Renal pelvis (tissue), 4 donors: ENCODE results near the gene CACNA1E. TPM values are rescaled to one million over a fixed set of nuclear protein-coding genes. Genes with fewer than 3 reads are reported as not detected.

Experiments used
- DNase-seq: peaks from one replicate; pipeline ENCODE4 v3.0.0-alpha.2; 2013
- polyA plus RNA-seq, 3 donors: library from polyadenylated mRNA; unstranded; fragments of 120-200 nt; gene quantifications; one replicate each; pipeline ENCODE4 v1.2.1, GENCODE V29; 2013; ENCODE audit not compliant: insufficient read length in 3 of 3

Gene CACNA1E
- polyA plus RNA-seq, 3 donors: 0.53 to 0.76 (median 0.66) TPM

GRCh38 chr1:181583598-181583997 is 100.3 kb downstream of the CACNA1E start:
- DNase-seq: peak; percentile 15

GRCh38 chr1:181587870-181588438 is 104.6 kb downstream of the CACNA1E start:
- no peak for DNase-seq

- DNase-seq: no peak
Measured at GRCh38 chr1:181588631-181589030, 105.3 kb downstream of the CACNA1E start.

GRCh38 chr1:181592255-181592859 is 109.0 kb downstream of the CACNA1E start:
- no peak for DNase-seq

GRCh38 chr1:181593042-181593441 is 109.7 kb downstream of the CACNA1E start:
- no peak for DNase-seq

DNA sequence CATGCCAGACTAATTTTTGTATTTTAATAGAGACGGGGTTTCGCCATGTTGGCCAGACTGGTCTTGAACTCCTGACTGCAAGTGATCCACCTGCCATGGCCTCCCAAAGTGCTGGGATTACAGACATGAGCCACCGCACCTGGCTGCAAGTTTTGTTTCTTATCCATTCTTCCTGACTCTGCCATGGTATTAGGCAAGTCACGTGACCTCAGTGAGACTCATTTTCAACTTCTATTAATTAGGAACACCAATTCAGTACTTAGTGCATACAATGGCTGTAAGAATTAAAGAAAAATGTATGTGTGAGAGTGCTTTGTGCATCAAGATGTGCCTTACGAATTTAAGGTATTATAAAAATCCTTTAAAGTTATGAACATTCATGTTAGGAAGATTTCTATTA is 111.2 kb downstream of the CACNA1E start:
- DNase-seq: no peak

- DNase-seq: no peak
Measured at GRCh38 chr1:181595234-181595633, 111.9 kb downstream of the CACNA1E start.

DNA sequence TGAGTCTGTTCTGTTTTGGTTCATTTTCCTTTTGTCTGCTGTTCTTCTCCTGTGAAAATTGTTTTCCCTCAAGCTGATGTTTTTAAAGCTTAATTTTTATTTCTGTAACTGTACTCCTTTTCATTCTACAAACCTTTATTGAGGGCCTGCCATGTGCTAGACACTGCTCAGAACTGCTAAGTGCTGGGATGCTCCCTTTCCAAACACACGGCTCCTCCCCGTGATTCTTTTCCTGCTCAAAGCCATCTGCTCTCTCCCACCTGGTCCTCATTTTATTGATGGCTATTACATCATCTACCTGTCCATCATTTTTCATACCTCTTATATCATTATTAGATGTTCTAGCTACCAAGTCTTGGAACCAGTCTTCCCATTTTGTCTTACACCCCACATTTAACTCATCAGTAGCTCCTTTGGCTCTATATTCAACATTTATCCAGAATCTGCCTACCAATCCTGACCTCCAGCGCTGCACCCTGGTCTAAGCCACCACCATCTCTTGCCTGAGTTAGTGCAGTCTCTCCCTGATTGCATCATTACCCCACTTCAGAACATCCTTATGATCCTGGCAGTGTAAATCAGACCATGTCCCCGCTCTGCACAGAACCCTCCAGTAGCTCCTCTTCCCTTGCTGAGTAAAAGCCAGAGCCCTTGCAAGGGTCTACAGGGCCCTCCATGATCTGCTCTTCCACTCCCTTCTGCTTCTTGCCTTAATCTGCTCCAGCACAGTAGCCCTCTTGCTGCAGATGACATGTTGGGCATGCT is 118.1 kb downstream of the CACNA1E start:
- DNase-seq: no peak

- no peak for DNase-seq
Measured at GRCh38 chr1:181603735-181604410, 120.6 kb downstream of the CACNA1E start.

DNA sequence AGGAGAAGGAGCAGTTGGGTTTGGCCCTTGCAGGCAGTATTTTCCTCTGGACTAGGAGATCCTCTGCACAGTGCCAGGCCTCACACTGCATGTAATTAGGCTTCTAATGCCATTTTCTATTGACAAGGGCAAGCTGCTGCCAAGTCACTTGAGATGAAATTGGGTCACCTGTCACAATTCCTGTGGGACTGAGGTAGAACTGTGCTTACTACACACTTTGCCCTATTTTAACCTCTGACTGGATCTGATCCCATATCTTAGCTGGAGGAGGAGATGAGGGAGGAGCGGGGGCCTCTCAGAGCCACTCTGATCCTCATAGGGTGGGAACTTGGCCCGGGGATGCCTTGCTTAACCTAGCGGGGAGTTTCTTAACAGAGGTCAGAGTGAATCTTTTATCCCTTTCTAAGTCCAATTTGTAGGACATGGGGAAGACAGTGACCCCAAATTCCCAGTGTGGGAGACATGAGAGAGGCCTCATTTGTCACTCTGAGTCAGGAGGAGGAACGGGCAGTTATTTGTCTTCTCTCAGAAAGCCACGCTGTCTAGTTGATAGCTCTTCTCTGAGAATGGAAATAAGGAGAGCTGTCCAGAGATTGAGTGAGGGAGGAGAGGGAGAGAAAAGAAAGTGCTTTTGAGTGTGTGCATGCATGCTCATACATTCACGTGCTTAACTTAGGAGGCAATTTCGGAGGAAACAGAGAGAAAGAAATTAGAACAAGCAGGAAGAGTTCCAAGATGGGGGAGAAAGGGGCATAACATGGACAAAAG is 121.3 kb downstream of the CACNA1E start:
- no peak for DNase-seq

DNA sequence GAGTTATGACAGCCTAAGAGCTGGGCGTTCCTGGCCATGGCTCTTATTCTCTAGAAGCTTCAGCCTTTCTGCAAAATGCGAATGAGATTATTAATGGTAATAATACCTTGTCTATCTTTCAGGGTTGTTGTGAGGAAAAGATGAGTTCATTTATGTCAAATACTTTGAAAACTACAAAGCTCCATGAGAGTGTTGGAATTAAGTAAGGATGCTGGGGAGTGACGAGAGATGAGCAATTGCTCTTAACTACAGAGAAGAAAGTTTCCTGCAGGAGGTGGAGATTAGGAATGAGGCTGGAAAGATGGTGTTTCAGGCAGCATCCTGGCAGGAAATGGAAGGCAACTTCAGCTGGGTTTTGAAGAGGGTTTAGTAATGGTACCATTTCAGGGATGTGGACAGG is 124.2 kb downstream of the CACNA1E start:
- DNase-seq: no peak

- DNase-seq: no peak
Measured at GRCh38 chr1:181608386-181608785, 125.1 kb downstream of the CACNA1E start.

DNA sequence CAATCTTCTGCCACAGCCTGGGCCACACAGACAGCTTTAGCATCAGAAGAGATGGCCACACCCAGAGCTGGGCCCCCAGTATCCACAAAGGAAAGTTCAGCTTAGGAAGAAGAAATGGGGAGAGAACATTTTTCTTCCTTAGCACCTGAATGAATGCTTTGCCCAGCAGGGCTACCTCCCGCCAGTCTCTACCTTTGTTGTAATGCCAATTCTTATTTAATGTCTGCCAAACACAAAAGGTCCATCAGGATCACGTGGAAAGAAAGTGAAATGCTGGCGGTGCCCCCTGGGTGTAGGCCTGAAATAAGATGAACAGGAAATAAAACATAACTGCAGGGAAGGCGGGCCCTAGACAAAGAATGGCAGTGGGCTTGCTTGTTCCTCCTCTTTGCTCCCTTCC is 125.6 kb downstream of the CACNA1E start:
- no peak for DNase-seq

GRCh38 chr1:181612100-181612499 is 128.8 kb downstream of the CACNA1E start:
- DNase-seq: no peak

GRCh38 chr1:181618559-181618958 is 135.2 kb downstream of the CACNA1E start:
- DNase-seq: no peak

- DNase-seq: no peak
Measured at GRCh38 chr1:181620183-181620582, 136.9 kb downstream of the CACNA1E start.

GRCh38 chr1:181623850-181624249 is 140.5 kb downstream of the CACNA1E start:
- DNase-seq: no peak

DNA sequence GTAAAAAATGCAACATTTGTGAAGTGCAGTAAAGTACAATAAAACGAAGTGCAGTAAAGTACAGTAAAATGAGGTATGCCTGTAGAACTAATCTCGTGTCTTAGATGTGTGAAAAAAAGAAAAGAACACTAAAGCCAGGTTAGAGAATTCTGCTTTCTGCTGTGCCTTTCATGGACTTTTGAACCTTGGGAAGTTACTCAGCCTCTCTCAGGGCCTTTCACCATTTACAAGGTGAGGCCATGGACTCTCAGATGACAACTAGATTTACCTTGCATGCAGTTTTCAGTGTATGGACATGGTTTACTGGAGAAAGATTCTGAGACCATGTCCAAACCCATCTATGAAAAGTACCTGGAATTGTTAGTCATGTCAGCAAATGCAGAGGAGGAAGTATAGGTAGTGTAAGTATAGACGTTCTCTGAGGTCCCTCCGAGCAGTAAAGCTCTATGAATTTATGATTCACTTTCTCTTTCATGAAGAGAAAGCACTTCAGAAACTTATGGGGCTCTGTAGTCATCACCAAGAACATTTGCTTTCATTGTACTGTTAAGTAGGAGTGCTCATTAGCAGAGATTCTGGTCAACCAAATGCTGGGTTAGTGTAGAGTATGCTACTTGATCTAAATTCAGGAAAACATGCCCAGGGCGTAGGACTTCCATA is 143.1 kb downstream of the CACNA1E start:
- no peak for DNase-seq

- no peak for DNase-seq
Measured at GRCh38 chr1:181630398-181630797, 147.1 kb downstream of the CACNA1E start.

DNA sequence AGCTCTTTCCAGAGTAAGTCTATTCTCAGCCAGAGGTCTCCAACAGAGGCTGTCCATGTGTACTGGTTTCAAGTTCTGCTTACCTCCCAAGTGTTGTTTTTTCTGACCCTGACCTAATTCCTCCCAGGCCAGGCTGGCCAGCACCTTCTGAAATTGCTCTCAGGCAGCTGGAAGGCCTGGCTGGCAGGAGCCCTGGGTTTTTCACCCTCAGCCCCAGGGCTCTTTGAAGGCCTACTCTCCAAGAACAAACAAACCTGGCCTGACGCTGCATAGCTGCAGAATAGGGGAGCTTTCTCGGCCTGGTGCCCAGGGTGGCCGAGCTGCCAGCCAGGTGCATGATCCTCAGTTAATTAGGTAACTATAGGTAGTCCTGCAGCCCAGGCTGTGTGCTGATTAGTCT is 147.5 kb downstream of the CACNA1E start:
- DNase-seq: no peak

DNA sequence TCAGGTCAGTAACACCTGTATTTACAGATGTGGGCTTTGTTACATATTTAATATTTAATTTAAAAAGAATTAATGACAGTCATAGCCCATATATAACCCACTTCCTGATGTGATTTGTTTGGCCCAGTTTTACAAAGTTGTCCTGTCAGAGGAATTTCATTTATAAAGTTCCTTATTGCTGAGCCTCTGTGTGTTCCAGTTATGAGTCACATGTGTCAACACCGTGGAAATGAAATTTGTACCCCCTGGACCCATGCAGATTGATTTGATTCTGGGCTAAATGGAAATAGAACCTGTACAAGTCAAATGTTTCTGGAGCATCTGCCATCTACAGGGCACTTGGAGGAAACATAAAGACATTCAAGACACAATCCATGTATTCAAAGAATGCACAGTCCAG is 149.2 kb downstream of the CACNA1E start:
- DNase-seq: no peak
